Progenitor cell of endocrine pancreas (in vitro differentiated cells): ENCODE data around the gene GABBR2. TPM values are rescaled to one million over a fixed set of nuclear protein-coding genes. Genes with fewer than 3 reads are reported as not detected.

ENCODE experiments used
- DNase-seq: peaks from one replicate; pipeline ENCODE4 v3.0.0; 2021; ENCODE audit warnings: low spot score; ENCODE audit not compliant: unreplicated experiment
- H3K27ac Mint-ChIP-seq: 2 replicates; pipeline ENCODE4 v1.8.0; 2021; ENCODE audit warnings: mild to moderate bottlenecking, moderate library complexity, mixed read lengths
- H3K27me3 Mint-ChIP-seq: 2 replicates; pipeline ENCODE4 v1.8.0; 2021; ENCODE audit warnings: mixed read lengths
- H3K36me3 Mint-ChIP-seq: 2 replicates; pipeline ENCODE4 v1.8.0; 2022; ENCODE audit warnings: mixed read lengths; ENCODE audit not compliant: insufficient read depth
- H3K4me1 Mint-ChIP-seq: 2 replicates; pipeline ENCODE4 v1.8.0; 2021; ENCODE audit warnings: low read depth, mixed read lengths
- H3K4me3 Mint-ChIP-seq: 2 replicates; pipeline ENCODE4 v1.8.0; 2021; ENCODE audit warnings: low read depth, mild to moderate bottlenecking, moderate library complexity, mixed read lengths
- H3K9me3 Mint-ChIP-seq: 2 replicates; pipeline ENCODE4 v1.8.0; 2021; ENCODE audit warnings: low read depth, mixed read lengths
- total RNA-seq: library from RNA; stranded (reverse); gene quantifications from 2 replicates; pipeline ENCODE4 v1.2.1, GENCODE V29; 2021
- TF ChIP-seq, protein P1 (sequence below): fragments of 200-600 bp; sonication (generic); IDR thresholded peaks from one replicate; pipeline ENCODE4 v1.5.0; 2021; ENCODE audit warnings: antibody characterized with exemption, mild to moderate bottlenecking; ENCODE audit not compliant: unreplicated experiment

The GABBR2 gene
- total RNA-seq, 1 donor from 2014 or later: 0.84 TPM

DNA sequence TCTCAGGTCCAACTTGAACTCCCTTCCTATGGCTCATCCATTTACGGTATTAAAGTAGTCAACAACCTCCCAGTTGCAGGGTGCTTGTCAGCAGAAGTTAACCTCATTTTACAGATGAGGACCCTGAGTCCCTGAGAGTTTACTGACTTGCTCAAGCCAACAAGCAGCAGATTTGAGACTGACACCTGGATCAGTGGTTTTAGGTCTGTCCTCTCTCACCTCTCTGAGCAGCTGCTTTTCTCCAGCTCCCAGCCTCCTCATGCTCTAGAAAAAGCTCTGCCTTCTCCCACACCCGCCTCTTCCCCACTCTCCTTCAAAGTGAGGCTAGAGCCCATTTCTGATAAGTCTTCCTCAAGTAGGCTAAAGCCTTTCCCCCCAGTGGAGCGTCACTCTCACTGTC lies 56.4 kb downstream of the GABBR2 start:
- Mint-ChIP-seq H3K4me1 (no peaks in the 10 kb centered on the region), H3K27ac (no peak overlapping the region), H3K9me3 (peaks cover 5% of the 10 kb centered on the region), H3K27me3 (peaks cover 11% of the 10 kb centered on the region), H3K36me3 (no peaks in the 10 kb centered on the region), H3K4me3 (no peak overlapping the region)
- TF ChIP-seq, protein P1, sequence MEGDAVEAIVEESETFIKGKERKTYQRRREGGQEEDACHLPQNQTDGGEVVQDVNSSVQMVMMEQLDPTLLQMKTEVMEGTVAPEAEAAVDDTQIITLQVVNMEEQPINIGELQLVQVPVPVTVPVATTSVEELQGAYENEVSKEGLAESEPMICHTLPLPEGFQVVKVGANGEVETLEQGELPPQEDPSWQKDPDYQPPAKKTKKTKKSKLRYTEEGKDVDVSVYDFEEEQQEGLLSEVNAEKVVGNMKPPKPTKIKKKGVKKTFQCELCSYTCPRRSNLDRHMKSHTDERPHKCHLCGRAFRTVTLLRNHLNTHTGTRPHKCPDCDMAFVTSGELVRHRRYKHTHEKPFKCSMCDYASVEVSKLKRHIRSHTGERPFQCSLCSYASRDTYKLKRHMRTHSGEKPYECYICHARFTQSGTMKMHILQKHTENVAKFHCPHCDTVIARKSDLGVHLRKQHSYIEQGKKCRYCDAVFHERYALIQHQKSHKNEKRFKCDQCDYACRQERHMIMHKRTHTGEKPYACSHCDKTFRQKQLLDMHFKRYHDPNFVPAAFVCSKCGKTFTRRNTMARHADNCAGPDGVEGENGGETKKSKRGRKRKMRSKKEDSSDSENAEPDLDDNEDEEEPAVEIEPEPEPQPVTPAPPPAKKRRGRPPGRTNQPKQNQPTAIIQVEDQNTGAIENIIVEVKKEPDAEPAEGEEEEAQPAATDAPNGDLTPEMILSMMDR: no peak
- no peak for DNase-seq

DNA sequence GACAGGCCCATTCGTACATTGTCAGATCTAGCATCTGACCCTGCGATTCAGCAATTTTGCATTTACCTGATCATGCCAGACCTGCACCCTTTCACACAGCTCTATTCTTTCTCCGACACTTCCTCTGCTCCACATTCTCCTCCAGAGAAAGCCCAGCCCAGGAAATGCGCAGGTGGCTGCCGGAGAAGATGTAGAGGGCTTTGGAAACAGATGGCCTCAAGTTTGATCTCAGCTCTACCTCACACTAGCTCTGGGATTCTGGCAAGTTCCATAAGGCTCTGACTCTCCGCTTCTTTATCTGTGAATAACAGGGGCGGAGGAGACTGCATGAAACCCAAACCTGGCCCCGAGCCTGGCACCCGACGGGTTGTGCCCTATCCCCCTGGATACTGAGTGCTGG lies 61.5 kb downstream of the GABBR2 start:
- Mint-ChIP-seq H3K4me3 (no peak overlapping the region), H3K9me3 (no peaks in the 10 kb centered on the region), H3K27ac (no peak overlapping the region), H3K36me3 (no peaks in the 10 kb centered on the region), H3K27me3 (peaks cover 10% of the 10 kb centered on the region), H3K4me1 (no peaks in the 10 kb centered on the region)
- TF ChIP-seq, protein P1: no peak
- DNase-seq: no peak

GRCh38 chr9:98644011-98644410 lies 64.7 kb downstream of the GABBR2 start:
- no peaks in the 10 kb centered on the region for H3K36me3 Mint-ChIP-seq
- no peaks in the 10 kb centered on the region for H3K9me3 Mint-ChIP-seq
- DNase-seq: no peak
- H3K27ac Mint-ChIP-seq: no peak overlapping the region
- no peaks in the 10 kb centered on the region for H3K4me1 Mint-ChIP-seq
- TF ChIP-seq, protein P1: no peak
- H3K4me3 Mint-ChIP-seq: no peak overlapping the region
- peaks cover 7% of the 10 kb centered on the region for H3K27me3 Mint-ChIP-seq

DNA sequence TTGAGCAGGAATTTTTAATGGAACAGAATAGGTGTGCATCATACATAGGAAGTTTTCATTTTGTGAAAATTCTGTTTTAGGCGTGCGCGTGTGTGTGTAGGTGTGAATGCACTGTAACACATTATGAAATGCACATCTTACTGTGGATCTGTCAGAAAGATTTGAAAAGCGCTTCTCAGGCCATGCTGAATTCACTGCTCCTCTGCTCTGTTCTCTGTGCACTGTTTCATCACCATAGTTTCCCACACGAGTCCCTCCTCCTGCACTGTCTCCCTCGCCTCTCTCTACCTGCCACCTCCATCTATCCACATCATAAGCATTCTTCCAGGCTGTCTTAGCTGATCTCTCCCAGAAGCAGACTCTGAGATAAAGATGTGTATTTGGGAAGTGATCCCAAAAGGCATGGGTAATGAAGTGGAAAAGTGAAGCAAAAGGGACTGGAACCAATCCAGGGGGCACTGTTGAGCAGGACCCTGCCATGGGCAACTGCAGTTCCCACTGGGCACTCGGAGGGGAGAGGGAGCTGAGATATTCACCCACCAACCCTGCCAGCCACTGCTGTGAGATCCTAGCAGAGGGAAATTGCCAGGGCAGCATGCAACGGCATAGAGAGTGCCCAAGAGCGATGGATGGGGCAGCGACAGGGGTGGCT lies 65.9 kb downstream of the GABBR2 start:
- no peak overlapping the region for H3K27ac Mint-ChIP-seq
- H3K9me3 Mint-ChIP-seq: no peaks in the 10 kb centered on the region
- no peaks in the 10 kb centered on the region for H3K4me1 Mint-ChIP-seq
- no peak for DNase-seq
- no peaks in the 10 kb centered on the region for H3K36me3 Mint-ChIP-seq
- peaks cover 7% of the 10 kb centered on the region for H3K27me3 Mint-ChIP-seq
- H3K4me3 Mint-ChIP-seq: no peak overlapping the region
- TF ChIP-seq, protein P1: no peak

DNA sequence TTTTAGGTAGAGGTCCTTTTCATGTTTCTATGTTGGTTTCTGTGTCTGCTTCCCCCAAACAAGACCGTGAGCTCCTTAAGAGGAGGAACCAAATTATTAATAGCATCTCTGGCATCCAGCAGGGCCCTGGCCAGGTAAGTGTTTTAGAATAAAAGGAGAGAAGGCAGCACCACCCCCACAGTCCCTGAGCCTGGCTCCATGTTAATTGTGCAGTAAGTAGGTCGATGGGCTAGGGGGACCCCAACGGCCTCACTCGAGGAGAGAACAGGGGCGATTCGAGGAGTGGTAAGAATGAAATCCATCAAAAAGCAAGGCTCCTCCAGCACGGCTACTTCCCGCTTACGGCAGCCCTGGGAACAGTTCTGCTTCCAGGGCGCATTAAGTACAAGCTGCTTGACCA lies 67.0 kb downstream of the GABBR2 start:
- no peak overlapping the region for H3K4me3 Mint-ChIP-seq
- peaks cover 7% of the 10 kb centered on the region for H3K27me3 Mint-ChIP-seq
- no peaks in the 10 kb centered on the region for H3K4me1 Mint-ChIP-seq
- no peaks in the 10 kb centered on the region for H3K9me3 Mint-ChIP-seq
- no peak for DNase-seq
- no peaks in the 10 kb centered on the region for H3K36me3 Mint-ChIP-seq
- TF ChIP-seq, protein P1: no peak
- H3K27ac Mint-ChIP-seq: no peak overlapping the region
